HFFc6 (cell line): Measurements from ENCODE around the gene EHBP1. TPM values are rescaled to one million over a fixed set of nuclear protein-coding genes. Genes with fewer than 3 reads are reported as not detected.

Experiments
- DNase-seq: peaks from one replicate; pipeline ENCODE4 v3.0.0-alpha.2; 2018
- H3K27ac Mint-ChIP-seq: 2 replicates; pipeline ENCODE4 v1.8.0; 2020; ENCODE audit warnings: mild to moderate bottlenecking, mixed read lengths
- H3K27me3 Mint-ChIP-seq: 2 replicates; pipeline ENCODE4 v1.8.0; 2021; ENCODE audit warnings: mild to moderate bottlenecking, moderate library complexity, mixed read lengths; ENCODE audit not compliant: insufficient read depth
- H3K36me3 Mint-ChIP-seq: 2 replicates; pipeline ENCODE4 v1.8.0; 2021; ENCODE audit warnings: low read depth, mixed read lengths
- H3K4me1 Mint-ChIP-seq: 2 replicates; pipeline ENCODE4 v1.8.0; 2020; ENCODE audit warnings: low read depth, mixed read lengths
- H3K4me3 Mint-ChIP-seq: 2 replicates; pipeline ENCODE4 v1.8.0; 2020; ENCODE audit warnings: mild to moderate bottlenecking, moderate library complexity, mixed read lengths
- H3K9me3 Mint-ChIP-seq: 2 replicates; pipeline ENCODE4 v1.8.0; 2020; ENCODE audit warnings: mild to moderate bottlenecking, mixed read lengths
- total RNA-seq, 6 experiments: library from RNA; stranded (reverse); fragmentation: NEBNext Ultra II Directional; extraction: Animal tissue kit (Norgen Biotek cat#: 25700); gene quantifications; 2 replicates in 1 of 6; 3 replicates in 5 of 6; pipeline ENCODE4 v1.2.3, GENCODE V29; 2021
- TF ChIP-seq, protein P1 (sequence below): fragments of 200-600 bp; sonication (generic); IDR thresholded peaks from 2 replicates; pipeline ENCODE4 v1.5.0; 2021; ENCODE audit warnings: antibody characterized with exemption, mild to moderate bottlenecking

EHBP1 gene
- total RNA-seq, 6 experiments from 2014 or later, result 72.7 to 87.3 (median 80.6) TPM

DNA sequence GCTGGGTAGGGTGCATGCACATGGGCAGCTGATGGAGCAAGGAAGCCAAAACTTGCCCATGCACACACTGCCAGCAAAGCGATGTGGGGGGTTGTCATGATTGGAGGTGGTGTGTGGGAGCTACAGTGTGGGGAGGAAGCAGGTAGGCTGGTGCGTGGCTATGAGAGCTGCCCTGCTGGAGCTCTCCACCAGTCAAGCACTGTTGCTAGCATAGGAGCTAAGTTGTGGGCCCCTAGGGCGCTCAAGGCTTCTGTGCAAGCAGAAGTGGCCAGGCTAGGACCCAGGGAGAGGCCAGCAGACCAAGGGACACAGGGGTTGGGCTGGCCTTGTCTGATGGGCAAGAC, 20.2 kb downstream of the EHBP1 start:
- TF ChIP-seq, protein P1, sequence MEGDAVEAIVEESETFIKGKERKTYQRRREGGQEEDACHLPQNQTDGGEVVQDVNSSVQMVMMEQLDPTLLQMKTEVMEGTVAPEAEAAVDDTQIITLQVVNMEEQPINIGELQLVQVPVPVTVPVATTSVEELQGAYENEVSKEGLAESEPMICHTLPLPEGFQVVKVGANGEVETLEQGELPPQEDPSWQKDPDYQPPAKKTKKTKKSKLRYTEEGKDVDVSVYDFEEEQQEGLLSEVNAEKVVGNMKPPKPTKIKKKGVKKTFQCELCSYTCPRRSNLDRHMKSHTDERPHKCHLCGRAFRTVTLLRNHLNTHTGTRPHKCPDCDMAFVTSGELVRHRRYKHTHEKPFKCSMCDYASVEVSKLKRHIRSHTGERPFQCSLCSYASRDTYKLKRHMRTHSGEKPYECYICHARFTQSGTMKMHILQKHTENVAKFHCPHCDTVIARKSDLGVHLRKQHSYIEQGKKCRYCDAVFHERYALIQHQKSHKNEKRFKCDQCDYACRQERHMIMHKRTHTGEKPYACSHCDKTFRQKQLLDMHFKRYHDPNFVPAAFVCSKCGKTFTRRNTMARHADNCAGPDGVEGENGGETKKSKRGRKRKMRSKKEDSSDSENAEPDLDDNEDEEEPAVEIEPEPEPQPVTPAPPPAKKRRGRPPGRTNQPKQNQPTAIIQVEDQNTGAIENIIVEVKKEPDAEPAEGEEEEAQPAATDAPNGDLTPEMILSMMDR, result no peak
- no peak overlapping the region for H3K27ac Mint-ChIP-seq
- H3K4me1 Mint-ChIP-seq, result peaks cover 55% of the 10 kb centered on the region
- H3K9me3 Mint-ChIP-seq, result peaks cover 16% of the 10 kb centered on the region
- no peak for DNase-seq
- no peaks in the 10 kb centered on the region for H3K27me3 Mint-ChIP-seq
- no peak overlapping the region for H3K4me3 Mint-ChIP-seq
- H3K36me3 Mint-ChIP-seq, result peaks cover 47% of the 10 kb centered on the region

DNA sequence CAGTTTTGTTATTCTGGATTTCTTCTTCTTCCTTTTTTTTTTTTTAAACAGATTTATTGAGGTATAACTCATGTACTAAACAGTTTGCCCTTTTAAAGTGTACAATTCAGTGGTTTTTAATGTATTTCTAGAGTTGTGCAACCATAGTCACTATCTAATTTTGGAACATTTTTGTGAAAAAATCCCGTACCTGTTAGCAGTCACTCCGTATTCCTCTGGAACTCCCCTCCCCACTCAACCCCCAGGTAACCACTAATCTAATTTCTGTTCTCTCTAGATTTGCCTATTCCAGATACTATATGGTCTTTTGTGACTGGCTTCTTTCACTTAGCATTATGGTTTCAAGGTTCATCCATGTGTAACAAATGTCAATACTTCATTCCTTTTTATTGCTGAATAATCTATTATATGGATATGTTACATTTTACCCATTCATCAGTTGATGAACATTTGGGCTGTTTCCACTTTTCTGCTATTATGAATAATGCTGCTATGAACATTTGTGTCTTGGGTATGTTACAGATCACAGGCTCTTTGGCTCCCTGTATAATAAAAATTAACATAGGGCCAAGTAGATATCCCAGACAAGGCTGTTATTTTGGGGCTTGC, 21.9 kb downstream of the EHBP1 start:
- Mint-ChIP-seq H3K36me3 (peaks cover 54% of the 10 kb centered on the region), H3K4me3 (no peak overlapping the region), H3K27ac (no peak overlapping the region)

DNA sequence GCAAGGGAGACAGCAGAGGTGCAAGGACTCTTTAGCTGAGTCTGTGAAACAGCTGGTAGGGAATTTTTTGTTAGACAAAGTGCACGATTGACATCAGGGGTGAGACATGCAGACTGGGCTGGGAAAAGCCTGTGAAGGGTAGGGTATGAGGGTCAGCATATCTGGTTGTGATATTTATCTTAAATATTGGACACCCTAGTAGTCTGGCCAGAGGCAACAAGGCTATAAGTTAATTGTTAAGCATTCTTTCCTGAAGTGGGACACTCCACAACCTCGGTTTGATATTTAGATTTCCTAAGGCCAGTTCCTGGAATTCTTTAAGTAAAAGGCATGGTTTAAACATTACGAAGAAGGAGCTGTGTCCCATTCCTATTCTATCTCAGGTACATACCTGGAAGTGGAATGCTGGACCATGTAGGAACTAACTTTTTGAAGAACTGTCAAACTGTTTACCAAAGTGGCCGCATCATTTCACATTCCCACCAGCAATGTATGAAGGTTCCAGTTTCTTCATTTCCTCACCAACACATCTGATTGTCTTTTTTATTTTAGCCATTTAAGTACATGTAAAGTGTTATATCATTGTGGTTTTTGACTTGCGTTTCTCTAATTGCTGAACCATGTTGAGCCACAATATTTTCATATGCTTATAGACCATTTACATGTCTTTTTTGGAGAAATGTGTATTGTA, 22.5 kb downstream of the EHBP1 start:
- Mint-ChIP-seq H3K4me1 (peaks cover 46% of the 10 kb centered on the region), H3K9me3 (peaks cover 26% of the 10 kb centered on the region), H3K4me3 (no peak overlapping the region), H3K27me3 (no peaks in the 10 kb centered on the region), H3K27ac (no peak overlapping the region), H3K36me3 (peaks cover 54% of the 10 kb centered on the region)
- no peak for DNase-seq
- TF ChIP-seq, protein P1, result no peak

More for the DNA sequence above, 21.9 kb downstream of the EHBP1 start:
- Mint-ChIP-seq H3K4me1 (peaks cover 46% of the 10 kb centered on the region), H3K9me3 (peaks cover 24% of the 10 kb centered on the region), H3K27me3 (no peaks in the 10 kb centered on the region)
- DNase-seq, result no peak
- TF ChIP-seq, protein P1, result no peak

DNA sequence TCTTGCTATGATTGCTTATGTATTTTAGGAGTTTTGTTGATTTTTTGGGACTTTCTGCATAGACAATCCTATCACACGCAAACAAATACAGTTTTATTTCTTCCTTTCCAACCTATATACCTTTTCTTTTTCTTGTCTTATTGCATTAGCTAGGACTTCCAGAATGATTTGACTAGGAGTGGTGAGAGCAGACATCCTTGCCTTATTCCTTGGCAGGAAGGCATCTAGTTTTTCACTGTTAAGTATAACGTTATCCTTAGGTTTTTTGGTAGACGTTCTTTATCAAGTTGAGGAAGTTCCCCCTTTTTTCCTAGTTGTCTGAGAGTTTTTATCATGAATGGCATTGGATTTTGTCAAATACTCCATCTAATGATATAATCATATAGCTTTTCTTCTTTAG, 25.8 kb downstream of the EHBP1 start:
- H3K4me3 Mint-ChIP-seq, result no peak overlapping the region
- TF ChIP-seq, protein P1, result no peak
- peaks cover 41% of the 10 kb centered on the region for H3K36me3 Mint-ChIP-seq
- peaks cover 16% of the 10 kb centered on the region for H3K9me3 Mint-ChIP-seq
- H3K27ac Mint-ChIP-seq, result no peak overlapping the region
- no peak for DNase-seq
- H3K27me3 Mint-ChIP-seq, result no peaks in the 10 kb centered on the region
- H3K4me1 Mint-ChIP-seq, result peaks cover 31% of the 10 kb centered on the region

DNA sequence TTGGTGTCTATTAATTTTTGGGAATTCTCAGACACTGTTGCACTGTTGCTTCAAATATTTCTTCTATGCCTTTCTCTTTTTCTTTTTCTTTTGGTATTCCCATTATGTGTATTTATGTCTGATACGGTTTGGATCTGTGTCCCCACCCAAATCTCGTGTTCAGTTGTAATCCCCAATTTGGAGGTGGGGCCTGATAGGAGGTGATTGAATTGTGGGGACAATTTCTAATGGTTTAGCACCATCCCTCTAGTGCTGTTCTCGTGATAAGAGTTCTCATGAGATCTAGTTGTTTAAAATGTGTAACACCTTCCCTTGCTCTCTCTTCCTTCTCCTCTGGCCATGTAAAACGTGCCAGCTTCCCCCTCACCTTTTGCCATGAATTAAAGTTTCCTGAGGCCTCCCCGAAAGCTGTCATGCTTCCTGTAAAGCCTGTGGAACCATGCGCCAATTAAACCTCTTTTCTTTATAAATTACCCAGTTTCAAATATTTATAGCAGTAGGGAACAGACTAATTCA, 26.8 kb downstream of the EHBP1 start:
- H3K4me1 Mint-ChIP-seq, result peaks cover 34% of the 10 kb centered on the region
- TF ChIP-seq, protein P1, result no peak
- H3K27me3 Mint-ChIP-seq, result no peaks in the 10 kb centered on the region
- DNase-seq, result no peak
- H3K4me3 Mint-ChIP-seq, result no peak overlapping the region
- peaks cover 41% of the 10 kb centered on the region for H3K36me3 Mint-ChIP-seq
- H3K27ac Mint-ChIP-seq, result no peak overlapping the region
- H3K9me3 Mint-ChIP-seq, result peaks cover 16% of the 10 kb centered on the region
